ENCODE results near the gene MYO18A. TPM values are rescaled to one million over a fixed set of nuclear protein-coding genes. Genes with fewer than 3 reads are reported as not detected.

The MYO18A gene
- total RNA-seq, 3 donors from 2014 or later = 31.5 to 71.1 (median 42.3) TPM

DNA sequence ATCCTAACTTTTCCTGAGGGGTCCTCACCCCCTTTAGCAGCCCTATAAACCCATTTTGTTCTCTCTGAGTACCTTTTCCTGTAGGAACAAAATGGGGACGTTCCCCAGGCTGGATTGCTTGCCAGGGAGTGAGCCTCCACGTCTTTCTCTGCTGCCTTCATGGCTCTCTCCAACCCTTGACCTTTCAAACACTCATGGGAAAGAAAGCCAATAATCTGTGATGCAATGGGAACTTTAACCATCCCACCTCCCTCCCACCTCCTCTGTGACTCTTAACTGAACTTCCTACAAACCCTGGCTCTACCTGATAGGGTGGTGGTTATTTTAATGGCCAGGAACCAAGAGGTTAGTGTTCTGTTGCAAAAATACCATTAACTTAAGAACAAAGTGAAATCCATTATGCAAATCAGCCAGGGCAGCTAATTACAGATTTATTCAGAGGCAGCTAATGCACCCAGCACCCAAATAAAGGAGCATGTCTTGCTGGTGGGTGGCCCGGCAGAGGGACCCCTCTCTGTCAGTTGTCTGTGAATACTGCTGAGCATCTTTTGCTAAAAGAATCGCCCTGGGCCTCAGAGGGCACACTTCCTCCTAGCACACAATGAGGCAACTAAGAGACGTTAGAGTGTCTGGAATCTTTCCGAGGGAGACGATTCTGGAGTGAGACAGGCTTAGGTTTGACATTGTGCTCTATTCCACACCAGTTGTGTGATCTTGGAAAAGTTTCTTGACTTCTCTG, 134.3 kb downstream of the MYO18A start:
- Histone ChIP-seq H3K27ac (no peak overlapping the region), H3K4me3 (no peak overlapping the region), H3K9me3 (no peaks in the 10 kb centered on the region), H3K4me1 (no peaks in the 10 kb centered on the region), H3K27me3 (no peaks in the 10 kb centered on the region), H3K36me3 (no peaks in the 10 kb centered on the region)
- TF ChIP-seq, protein P1, sequence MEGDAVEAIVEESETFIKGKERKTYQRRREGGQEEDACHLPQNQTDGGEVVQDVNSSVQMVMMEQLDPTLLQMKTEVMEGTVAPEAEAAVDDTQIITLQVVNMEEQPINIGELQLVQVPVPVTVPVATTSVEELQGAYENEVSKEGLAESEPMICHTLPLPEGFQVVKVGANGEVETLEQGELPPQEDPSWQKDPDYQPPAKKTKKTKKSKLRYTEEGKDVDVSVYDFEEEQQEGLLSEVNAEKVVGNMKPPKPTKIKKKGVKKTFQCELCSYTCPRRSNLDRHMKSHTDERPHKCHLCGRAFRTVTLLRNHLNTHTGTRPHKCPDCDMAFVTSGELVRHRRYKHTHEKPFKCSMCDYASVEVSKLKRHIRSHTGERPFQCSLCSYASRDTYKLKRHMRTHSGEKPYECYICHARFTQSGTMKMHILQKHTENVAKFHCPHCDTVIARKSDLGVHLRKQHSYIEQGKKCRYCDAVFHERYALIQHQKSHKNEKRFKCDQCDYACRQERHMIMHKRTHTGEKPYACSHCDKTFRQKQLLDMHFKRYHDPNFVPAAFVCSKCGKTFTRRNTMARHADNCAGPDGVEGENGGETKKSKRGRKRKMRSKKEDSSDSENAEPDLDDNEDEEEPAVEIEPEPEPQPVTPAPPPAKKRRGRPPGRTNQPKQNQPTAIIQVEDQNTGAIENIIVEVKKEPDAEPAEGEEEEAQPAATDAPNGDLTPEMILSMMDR (IDR thresholded peaks at IDR 0.05) = no peak
- no peak for TF ChIP-seq POLR2A (IDR thresholded peaks at IDR 0.05)
- no peak for TF ChIP-seq POLR2AphosphoS5 (IDR thresholded peaks at IDR 0.05)
- DNase-seq (ENCODE audit: low spot score in 2 of 2) = no peak
- intact Hi-C loops (cut with DNase I; ENCODE audit: low total_unique reads) = no loop called here

DNA sequence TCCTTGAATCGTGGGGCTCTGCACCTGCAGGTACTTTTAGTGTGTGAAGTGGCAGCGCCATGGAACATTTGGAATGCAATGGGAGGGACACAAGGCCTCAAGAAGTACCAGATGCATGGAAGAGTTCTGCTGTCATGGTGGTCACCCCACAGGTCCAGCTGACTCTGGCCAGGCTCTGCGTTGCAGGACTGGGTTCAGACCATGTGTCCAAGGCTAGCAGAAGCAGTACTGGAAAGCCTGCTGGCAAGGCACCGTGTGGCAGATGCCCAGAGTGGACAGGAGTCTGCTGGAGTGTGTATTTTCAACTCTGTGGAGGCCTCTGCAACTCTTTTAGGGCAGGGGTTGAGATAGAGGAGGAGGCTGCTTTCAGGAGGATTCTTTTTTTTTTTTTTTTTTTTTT, 135.2 kb downstream of the MYO18A start:
- TF ChIP-seq, protein P1 (IDR thresholded peaks at IDR 0.05) = no peak
- Histone ChIP-seq H3K9me3 (no peaks in the 10 kb centered on the region), H3K27ac (no peak overlapping the region), H3K36me3 (no peaks in the 10 kb centered on the region), H3K4me3 (no peak overlapping the region), H3K27me3 (no peaks in the 10 kb centered on the region), H3K4me1 (no peaks in the 10 kb centered on the region)
- DNase-seq (ENCODE audit: low spot score in 2 of 2) = no peak
- intact Hi-C loops (cut with DNase I; ENCODE audit: low total_unique reads) = no loop called here

DNA sequence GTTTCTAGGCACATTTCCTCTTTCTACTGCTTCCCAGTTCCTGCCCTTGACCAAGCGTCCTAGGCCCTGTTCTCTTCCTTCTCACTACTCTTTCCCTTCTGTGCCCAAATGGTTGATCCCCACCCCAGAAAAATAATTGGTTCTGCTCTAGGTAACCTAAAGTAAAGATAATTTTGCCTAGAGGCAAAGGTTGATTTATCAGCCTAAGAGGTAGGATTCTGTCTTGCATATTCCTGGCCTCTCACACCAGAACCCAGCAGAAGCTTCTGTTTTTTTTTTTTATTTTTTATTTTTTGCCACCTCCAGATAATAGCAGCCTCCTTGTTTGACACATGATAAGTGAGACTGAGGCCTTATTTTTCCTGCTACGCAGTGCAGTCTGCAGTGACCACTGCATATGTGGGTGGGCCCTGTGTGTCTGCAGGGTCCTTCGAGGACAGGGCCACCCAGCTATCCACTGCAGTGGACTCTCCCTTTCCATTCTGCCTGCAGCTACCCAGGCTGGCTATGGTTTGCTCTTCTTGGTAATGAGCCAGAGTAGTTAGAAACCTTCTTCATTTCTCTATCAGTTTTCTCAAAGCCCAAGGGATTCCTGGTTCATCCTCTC, 136.6 kb downstream of the MYO18A start:
- H3K27me3 ChIP-seq = no peaks in the 10 kb centered on the region
- no peaks in the 10 kb centered on the region for H3K4me1 ChIP-seq
- intact Hi-C loops (cut with DNase I; ENCODE audit: low total_unique reads) = no loop called here
- no peaks in the 10 kb centered on the region for H3K9me3 ChIP-seq
- no peak for DNase-seq (ENCODE audit: low spot score in 2 of 2)
- H3K4me3 ChIP-seq = no peak overlapping the region
- no peaks in the 10 kb centered on the region for H3K36me3 ChIP-seq
- TF ChIP-seq, protein P1 (IDR thresholded peaks at IDR 0.05) = no peak
- TF ChIP-seq POLR2A (IDR thresholded peaks at IDR 0.05) = no peak
- TF ChIP-seq POLR2AphosphoS5 (IDR thresholded peaks at IDR 0.05) = no peak
- H3K27ac ChIP-seq = no peak overlapping the region

- DNase-seq (ENCODE audit: low spot score in 2 of 2) = no peak
- no peak within 1 kb of the TSS for H3K27ac ChIP-seq
- no peaks in the 10 kb centered on the region for H3K27me3 ChIP-seq
- H3K9me3 ChIP-seq = no peaks in the 10 kb centered on the region
- H3K4me3 ChIP-seq = no peak within 1 kb of the TSS
- H3K36me3 ChIP-seq = no peaks in the 10 kb centered on the region
- intact Hi-C loops (cut with DNase I; ENCODE audit: low total_unique reads) = no loop called here
- H3K4me1 ChIP-seq = no peaks in the 10 kb centered on the region
- TF ChIP-seq POLR2A (IDR thresholded peaks at IDR 0.05) (no peak), POLR2AphosphoS5 (IDR thresholded peaks at IDR 0.05) (no peak)
- TF ChIP-seq, protein P1 (IDR thresholded peaks at IDR 0.05) = no peak
Observed at GRCh38 chr17:29042679-29043538, 137.3 kb downstream of the MYO18A start, which contains the start of gene PIPOX. Gene PIPOX, plus strand, starts transcription at chr17:29043141. Its CDS starts 85 bp downstream, at chr17:29043226.

All from breast epithelium (tissue), 4 donors.